GM18951 (cell line): ENCODE results near the gene CYP4F22.
"Not testable (repeated sequence)": the region's sequence is repeated elsewhere in the genome, so short reads cannot be mapped to it uniquely, and the experiment has no call there.

Experiments
- POLR2A ChIP-seq: IDR thresholded peaks from 4 replicates; pipeline ENCODE4 v1.6.1; 2011; ENCODE audit warnings: mild to moderate bottlenecking; ENCODE audit not compliant: insufficient read length, insufficient read depth; ENCODE audit errors: extremely low read depth
- in situ Hi-C: fragments of 300-500 bp; cut with MboI; formaldehyde crosslinking; loops from one replicate; pipeline ENCODE4 v1.12.0; 2022; ENCODE audit warnings: low sequenced_read_pairs, mixed read lengths, inconsistent platforms; ENCODE audit not compliant: unreplicated experiment

CYP4F22 gene

GRCh38 chr19:15507068-15508034 lies 974 bp upstream of the CYP4F22 start:
- no peak for TF ChIP-seq POLR2A

GRCh38 chr19:15511671-15512424 lies 3.5 kb downstream of the CYP4F22 start:
- no peak for TF ChIP-seq POLR2A
- in situ Hi-C loops: no loop called here

More at GRCh38 chr19:15507068-15508034, 974 bp upstream of the CYP4F22 start:
- in situ Hi-C loops: no loop called here

GRCh38 chr19:15515227-15515625 lies 6.9 kb downstream of the CYP4F22 start:
- in situ Hi-C loops: not testable (repeated sequence)

DNA sequence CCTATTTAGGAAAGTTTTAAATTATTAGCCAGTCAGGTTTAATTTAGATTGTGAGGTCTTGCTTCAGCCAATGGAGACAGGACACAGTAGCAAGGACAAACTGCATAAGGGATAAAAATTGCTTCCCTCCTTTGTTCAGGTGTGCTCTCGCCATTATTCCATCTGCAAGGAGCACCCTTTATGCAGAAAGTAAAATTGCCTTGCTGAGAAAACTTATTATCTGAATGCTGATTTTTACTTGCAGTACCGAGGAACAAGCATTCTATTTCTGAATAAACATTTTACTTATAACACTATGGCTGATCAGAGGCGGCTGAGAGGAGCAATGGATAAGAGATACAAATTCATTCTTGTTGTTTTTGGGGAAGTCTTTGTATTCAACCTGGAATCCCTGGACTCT lies 8.0 kb downstream of the CYP4F22 start:
- no peak for TF ChIP-seq POLR2A
- in situ Hi-C loops: no loop called here

DNA sequence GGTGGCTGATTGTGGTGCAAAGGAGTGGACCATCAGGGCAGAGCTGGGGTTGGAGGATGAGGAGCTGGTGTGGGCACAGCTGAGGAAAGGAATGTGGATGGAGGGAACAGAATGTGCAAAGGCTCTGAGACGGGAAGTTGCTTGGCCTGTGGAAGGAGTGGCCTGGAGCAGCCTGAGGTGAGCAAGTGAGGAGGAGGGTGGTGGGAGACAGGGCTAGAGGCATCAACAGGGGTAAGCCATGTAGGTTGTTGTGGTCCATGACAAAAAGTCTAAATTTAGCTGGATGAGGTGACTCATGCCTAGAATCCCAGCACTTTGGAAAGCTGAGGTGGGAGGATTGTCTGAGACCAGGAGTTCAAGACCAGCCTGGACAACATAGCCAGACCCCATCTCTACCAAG lies 9.5 kb downstream of the CYP4F22 start:
- TF ChIP-seq POLR2A: no peak
- in situ Hi-C loops: no loop called here

DNA sequence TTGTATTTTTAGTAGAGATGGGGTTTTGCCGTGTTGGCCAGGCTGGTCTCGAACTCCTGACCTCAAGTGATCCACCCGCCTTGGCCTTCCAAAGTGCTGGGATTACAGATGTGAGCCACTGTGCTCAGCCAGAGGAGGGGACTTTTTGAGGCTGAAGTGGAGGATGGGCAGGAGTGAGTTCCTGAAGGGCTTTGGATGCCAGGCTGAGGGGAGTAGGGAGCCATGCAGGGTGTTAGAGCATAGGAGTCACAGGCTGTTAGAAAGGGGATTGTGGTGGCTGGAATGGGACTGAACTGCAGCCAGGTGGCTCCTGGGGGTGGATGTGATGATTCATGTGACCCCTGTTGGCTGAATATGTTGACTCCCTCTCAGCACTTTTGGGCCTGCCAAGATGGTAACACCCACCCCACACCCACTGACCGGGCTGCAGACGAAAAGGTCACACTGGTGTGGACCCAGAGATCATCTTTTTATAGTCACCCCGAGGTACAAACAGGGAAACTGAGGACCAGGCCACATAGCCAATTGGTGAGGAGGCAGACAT lies 11.2 kb downstream of the CYP4F22 start:
- in situ Hi-C loops: no loop called here
- TF ChIP-seq POLR2A: no peak

- no peak for TF ChIP-seq POLR2A
- in situ Hi-C loops: no loop called here
Observed at GRCh38 chr19:15524781-15525180, 16.5 kb downstream of the CYP4F22 start.

GRCh38 chr19:15525291-15525690 lies 17.0 kb downstream of the CYP4F22 start:
- in situ Hi-C loops: no loop called here
- TF ChIP-seq POLR2A: no peak

GRCh38 chr19:15526408-15526807 lies 18.1 kb downstream of the CYP4F22 start:
- no peak for TF ChIP-seq POLR2A
- in situ Hi-C loops: no loop called here

GRCh38 chr19:15527705-15528104 lies 19.4 kb downstream of the CYP4F22 start:
- in situ Hi-C loops: no loop called here
- no peak for TF ChIP-seq POLR2A

- in situ Hi-C loops: no loop called here
- no peak for TF ChIP-seq POLR2A
Observed at GRCh38 chr19:15529774-15530372, 21.5 kb downstream of the CYP4F22 start.

- in situ Hi-C loops: no loop called here
Observed at GRCh38 chr19:15532779-15533521, 24.6 kb downstream of the CYP4F22 start.

DNA sequence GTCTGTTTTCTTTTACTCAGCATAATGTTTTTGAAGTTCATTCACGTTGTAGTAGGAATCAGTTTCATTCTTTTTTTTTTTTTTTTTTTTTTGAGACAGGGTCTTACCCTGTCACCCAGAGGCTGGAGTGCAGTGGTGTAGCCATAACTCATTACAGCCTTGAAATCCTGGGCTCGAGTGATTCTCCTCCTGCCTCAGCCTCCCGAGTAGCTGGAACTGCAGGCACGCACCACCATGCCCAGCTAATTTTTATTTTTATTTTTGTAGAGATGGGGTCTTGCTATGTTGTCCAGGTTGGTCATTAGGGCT lies 25.2 kb downstream of the CYP4F22 start:
- in situ Hi-C loops: not testable (repeated sequence)

More at GRCh38 chr19:15532779-15533521, 24.6 kb downstream of the CYP4F22 start:
- TF ChIP-seq POLR2A: no peak
